Mesendoderm (in vitro differentiated cells): ENCODE measurements around the gene DGKH.

Source experiments
- DNase-seq: peaks from one replicate; pipeline ENCODE4 v3.0.0; 2013
- H2AK5ac ChIP-seq: 2 replicates; pipeline ENCODE4 v1.6.1; 2013; ENCODE audit warnings: low read length, inconsistent platforms
- H2BK120ac ChIP-seq: 2 replicates; pipeline ENCODE4 v1.6.1; 2013; ENCODE audit warnings: low read depth, mild to moderate bottlenecking, low read length, moderate library complexity, mixed read lengths
- H2BK15ac ChIP-seq: replicated peaks from 2 replicates; pipeline ENCODE4 v1.6.1; 2013; ENCODE audit warnings: low read depth, mild to moderate bottlenecking, moderate library complexity
- H2BK5ac ChIP-seq: 2 replicates; pipeline ENCODE4 v1.6.1; 2013; ENCODE audit warnings: low read length, inconsistent platforms
- H3K18ac ChIP-seq: 2 replicates; pipeline ENCODE4 v1.6.1; 2013; ENCODE audit warnings: mild to moderate bottlenecking, low read length, mixed read lengths
- H3K23ac ChIP-seq: one replicate; pipeline ENCODE4 v1.6.1; 2013; ENCODE audit warnings: low read length
- H3K27ac ChIP-seq: 2 replicates; pipeline ENCODE4 v1.5.1; 2013; ENCODE audit warnings: low read depth, mild to moderate bottlenecking, inconsistent platforms, low read length, moderate library complexity
- H3K27me3 ChIP-seq: 2 replicates; pipeline ENCODE4 v1.6.1; 2013; ENCODE audit warnings: low read length, control low read depth, mild to moderate bottlenecking, inconsistent platforms; ENCODE audit not compliant: insufficient read depth, poor library complexity
- H3K36me3 ChIP-seq: 2 replicates; pipeline ENCODE4 v1.6.1; 2013; ENCODE audit warnings: low read length, inconsistent platforms; ENCODE audit not compliant: control insufficient read depth, insufficient read depth
- H3K4ac ChIP-seq: one replicate; pipeline ENCODE4 v1.6.1; 2013; ENCODE audit warnings: low read depth, mild to moderate bottlenecking, low read length, moderate library complexity
- H3K4me1 ChIP-seq: 2 replicates; pipeline ENCODE4 v1.6.1; 2013; ENCODE audit warnings: low read depth, low read length, inconsistent platforms; ENCODE audit not compliant: control insufficient read depth
- H3K4me2 ChIP-seq: 2 replicates; pipeline ENCODE4 v1.6.1; 2013; ENCODE audit warnings: low read length
- H3K4me3 ChIP-seq: 2 replicates; pipeline ENCODE4 v1.5.1; 2013; ENCODE audit warnings: mild to moderate bottlenecking, low read length
- H3K56ac ChIP-seq: one replicate; pipeline ENCODE4 v1.6.1; 2013; ENCODE audit warnings: low read length
- H3K79me1 ChIP-seq: 2 replicates; pipeline ENCODE4 v1.6.1; 2013; ENCODE audit warnings: low read length, inconsistent platforms
- H3K79me2 ChIP-seq: 2 replicates; pipeline ENCODE4 v1.6.1; 2013; ENCODE audit warnings: mild to moderate bottlenecking, low read length; ENCODE audit not compliant: control insufficient read depth, insufficient read depth
- H3K9ac ChIP-seq: 2 replicates; pipeline ENCODE4 v1.6.1; 2013; ENCODE audit warnings: low read length, inconsistent platforms
- H4K5ac ChIP-seq: one replicate; pipeline ENCODE4 v1.6.1; 2013; ENCODE audit warnings: low read length
- H4K8ac ChIP-seq: one replicate; pipeline ENCODE4 v1.6.1; 2013; ENCODE audit warnings: low read depth, mild to moderate bottlenecking, control low read depth, low read length, moderate library complexity
- WGBS: extraction: QIAGEN DNeasy Blood & Tissue Kit; methylation state at CpG from one replicate; pipeline ENCODE4 v1.1.7; 2013; ENCODE audit warnings: low lambda C conversion rate, missing lambda C conversion rate; ENCODE audit not compliant: insufficient coverage; ENCODE audit errors: extremely low coverage; 5-methylcytosine and 5-hydroxymethylcytosine counted together

DGKH gene

DNA sequence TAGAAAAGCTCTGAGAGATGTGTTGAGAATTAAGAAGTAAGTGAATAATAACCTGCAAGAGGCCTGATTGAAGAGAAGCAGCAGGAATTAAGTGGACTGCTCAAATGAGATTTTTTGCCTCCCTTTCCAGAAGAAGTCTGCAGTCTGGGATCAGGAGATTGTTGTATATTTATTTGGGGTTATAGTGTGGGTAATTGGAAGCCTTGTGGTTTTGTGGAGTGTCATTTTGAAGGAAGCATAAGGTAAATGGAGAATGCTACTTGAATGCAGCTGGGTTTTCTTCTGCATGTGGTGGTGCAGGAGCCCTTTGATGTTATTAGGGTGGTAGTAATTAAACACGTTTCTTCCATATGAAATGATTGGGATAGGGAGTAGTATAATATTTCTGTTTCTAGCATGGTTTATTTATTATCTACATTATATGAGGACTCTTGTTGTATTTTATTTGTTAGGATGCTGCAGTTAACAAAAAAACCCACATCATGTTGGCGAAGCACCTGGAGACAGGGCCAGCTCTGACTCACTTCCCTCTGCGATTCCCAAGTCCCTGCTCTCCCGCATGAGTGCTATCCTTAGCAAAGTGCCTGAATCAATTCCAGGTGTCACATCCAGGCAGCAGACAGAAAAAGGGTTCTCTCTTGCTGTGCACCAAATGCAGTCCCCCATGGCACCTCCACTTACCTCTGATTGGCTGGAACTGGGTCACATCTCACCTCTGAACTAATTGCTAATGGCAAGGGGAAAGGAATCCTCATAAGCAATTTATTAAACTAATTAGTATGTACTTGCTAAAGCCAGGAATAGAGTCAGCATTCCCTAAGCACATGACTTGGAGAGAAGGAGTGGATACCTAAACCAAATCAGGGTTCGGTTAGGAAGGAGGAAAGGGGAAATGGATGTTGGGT is 54.8 kb downstream of the DGKH start:
- Histone ChIP-seq H3K4ac (no peak overlapping the region), H2BK5ac (no peak overlapping the region), H3K4me2 (no peak overlapping the region), H2AK5ac (no peak overlapping the region), H3K79me2 (no peaks in the 10 kb centered on the region), H3K27ac (no peak overlapping the region), H3K18ac (no peak overlapping the region), H2BK120ac (no peak overlapping the region), H3K4me3 (no peak overlapping the region), H4K8ac (no peak overlapping the region), H3K79me1 (no peaks in the 10 kb centered on the region), H3K9ac (no peak overlapping the region), H3K23ac (no peak overlapping the region), H3K4me1 (no peaks in the 10 kb centered on the region), H4K5ac (no peak overlapping the region), H3K36me3 (no peaks in the 10 kb centered on the region), H2BK15ac (no peak overlapping the region), H3K27me3 (no peaks in the 10 kb centered on the region), H3K56ac (no peak overlapping the region)
- DNase-seq: no peak
- no CpG with 5 or more reads among the region's 5 CpGs for WGBS

DNA sequence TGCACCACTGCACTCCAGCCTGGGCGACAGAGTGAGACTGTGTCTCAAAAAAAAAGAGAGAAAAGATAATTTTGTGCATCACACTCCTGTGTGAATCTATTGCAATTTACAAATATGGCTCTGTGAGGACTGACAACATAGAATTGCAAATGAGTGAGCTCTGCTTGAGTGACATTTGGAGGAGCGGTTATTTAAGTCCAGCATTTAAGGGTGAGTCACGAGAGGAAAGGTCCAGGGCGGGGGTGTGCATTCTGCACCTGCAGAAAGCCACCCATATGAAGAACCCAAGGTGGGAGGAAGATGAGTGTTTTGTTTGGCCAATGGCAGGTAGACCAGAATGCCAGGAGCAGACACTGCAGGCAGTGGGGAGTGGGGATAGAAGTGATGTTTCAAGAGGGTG is 58.5 kb downstream of the DGKH start:
- H3K27ac ChIP-seq: no peak overlapping the region
- H2BK120ac ChIP-seq: no peak overlapping the region
- H3K18ac ChIP-seq: no peak overlapping the region
- H3K36me3 ChIP-seq: no peaks in the 10 kb centered on the region
- no peak overlapping the region for H4K8ac ChIP-seq
- no peak overlapping the region for H3K4me2 ChIP-seq
- WGBS: no CpG with 5 or more reads among the region's 4 CpGs
- H3K4me1 ChIP-seq: no peaks in the 10 kb centered on the region
- H3K23ac ChIP-seq: no peak overlapping the region
- H3K79me2 ChIP-seq: no peaks in the 10 kb centered on the region
- no peak for DNase-seq
- H2BK5ac ChIP-seq: no peak overlapping the region
- no peak overlapping the region for H3K4me3 ChIP-seq
- no peaks in the 10 kb centered on the region for H3K27me3 ChIP-seq
- no peak overlapping the region for H4K5ac ChIP-seq
- no peak overlapping the region for H2AK5ac ChIP-seq
- H3K4ac ChIP-seq: no peak overlapping the region
- H3K9ac ChIP-seq: no peak overlapping the region
- no peak overlapping the region for H3K56ac ChIP-seq
- H3K79me1 ChIP-seq: no peaks in the 10 kb centered on the region
- H2BK15ac ChIP-seq: no peak overlapping the region

DNA sequence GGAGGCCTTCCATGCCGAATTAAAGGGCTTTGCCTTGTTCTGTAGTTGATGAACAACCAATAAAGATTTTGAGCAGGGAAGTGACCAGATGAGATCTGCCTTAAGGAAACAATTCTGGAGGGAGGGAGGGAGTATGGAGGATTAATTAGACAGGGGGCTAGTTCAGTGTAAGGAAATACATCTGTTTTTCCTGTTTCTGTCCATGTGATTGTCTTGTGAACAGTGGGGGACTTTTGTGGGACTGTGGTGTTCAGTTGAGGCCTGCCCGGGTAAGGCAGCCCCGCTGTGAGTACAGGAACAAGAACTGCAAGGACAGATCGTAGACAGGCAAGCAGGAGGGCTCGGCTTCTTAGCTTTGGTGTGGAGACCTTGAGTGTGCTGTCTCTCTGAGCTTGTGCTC is 59.0 kb downstream of the DGKH start:
- Histone ChIP-seq H3K79me2 (no peaks in the 10 kb centered on the region), H3K18ac (no peak overlapping the region), H3K4me3 (no peak overlapping the region), H4K8ac (no peak overlapping the region), H3K4me1 (no peaks in the 10 kb centered on the region), H2BK5ac (no peak overlapping the region), H3K4ac (no peak overlapping the region), H3K36me3 (no peaks in the 10 kb centered on the region), H3K79me1 (no peaks in the 10 kb centered on the region), H3K4me2 (no peak overlapping the region), H2BK120ac (no peak overlapping the region), H2BK15ac (no peak overlapping the region), H3K27me3 (no peaks in the 10 kb centered on the region), H3K9ac (no peak overlapping the region), H3K23ac (no peak overlapping the region), H3K27ac (no peak overlapping the region), H4K5ac (no peak overlapping the region), H2AK5ac (no peak overlapping the region), H3K56ac (no peak overlapping the region)
- WGBS: no CpG with 5 or more reads among the region's 5 CpGs
- no peak for DNase-seq

DNA sequence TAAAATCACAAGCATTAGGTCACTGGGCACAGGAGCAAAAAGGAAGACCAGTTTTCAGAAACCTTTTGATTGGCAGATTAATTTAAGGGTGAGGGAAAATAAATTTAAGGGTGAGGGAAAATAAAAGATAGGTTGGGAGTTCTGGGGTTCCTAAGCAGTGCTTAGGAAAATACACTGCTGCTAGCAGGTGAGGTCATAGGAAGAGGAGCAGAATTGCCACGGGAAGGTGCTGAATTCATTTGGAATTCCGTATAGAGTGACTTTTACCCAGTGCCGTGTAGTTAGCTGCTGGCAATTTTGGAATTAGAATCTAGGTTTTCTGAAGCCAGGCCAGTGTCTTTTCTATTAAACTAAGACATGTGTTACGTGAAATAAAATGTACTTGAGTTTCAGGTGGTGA is 59.8 kb downstream of the DGKH start:
- no peaks in the 10 kb centered on the region for H3K79me1 ChIP-seq
- DNase-seq: no peak
- no peak overlapping the region for H3K23ac ChIP-seq
- no peaks in the 10 kb centered on the region for H3K36me3 ChIP-seq
- H2AK5ac ChIP-seq: no peak overlapping the region
- no peak overlapping the region for H4K8ac ChIP-seq
- no peak overlapping the region for H2BK15ac ChIP-seq
- H3K4me3 ChIP-seq: no peak overlapping the region
- no peak overlapping the region for H3K4ac ChIP-seq
- H3K4me2 ChIP-seq: no peak overlapping the region
- H3K56ac ChIP-seq: no peak overlapping the region
- no peaks in the 10 kb centered on the region for H3K4me1 ChIP-seq
- H3K9ac ChIP-seq: no peak overlapping the region
- H3K27me3 ChIP-seq: no peaks in the 10 kb centered on the region
- no peak overlapping the region for H2BK120ac ChIP-seq
- no peak overlapping the region for H4K5ac ChIP-seq
- no CpG with 5 or more reads among the region's 4 CpGs for WGBS
- no peak overlapping the region for H3K27ac ChIP-seq
- H3K18ac ChIP-seq: no peak overlapping the region
- H2BK5ac ChIP-seq: no peak overlapping the region
- H3K79me2 ChIP-seq: no peaks in the 10 kb centered on the region

DNA sequence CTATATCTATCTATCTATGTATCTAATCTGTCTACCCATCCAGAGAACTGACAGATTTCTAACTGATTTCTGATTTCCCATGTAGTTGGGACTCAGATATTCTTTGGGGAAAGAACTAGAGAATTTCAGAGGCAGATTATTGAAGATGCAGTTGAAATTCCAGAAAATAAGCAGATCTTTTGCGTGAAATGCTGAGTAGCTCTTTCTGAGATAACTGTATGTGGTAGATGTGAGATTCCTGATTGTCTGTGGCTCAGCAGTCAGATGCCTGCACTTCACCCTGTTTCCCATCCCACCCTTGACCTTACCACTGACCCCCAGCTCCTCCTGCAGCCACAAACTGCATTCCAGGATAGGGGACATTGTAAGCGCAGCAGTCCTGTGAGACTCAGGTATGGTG is 61.5 kb downstream of the DGKH start:
- H3K9ac ChIP-seq: no peak overlapping the region
- no peaks in the 10 kb centered on the region for H3K79me2 ChIP-seq
- H2AK5ac ChIP-seq: no peak overlapping the region
- no peak overlapping the region for H4K8ac ChIP-seq
- H2BK15ac ChIP-seq: no peak overlapping the region
- no peaks in the 10 kb centered on the region for H3K27me3 ChIP-seq
- no peak for DNase-seq
- no peak overlapping the region for H3K18ac ChIP-seq
- no CpG with 5 or more reads among the region's 2 CpGs for WGBS
- no peak overlapping the region for H2BK120ac ChIP-seq
- no peak overlapping the region for H3K4me3 ChIP-seq
- H3K4me2 ChIP-seq: no peak overlapping the region
- no peak overlapping the region for H3K27ac ChIP-seq
- H3K4ac ChIP-seq: no peak overlapping the region
- H3K79me1 ChIP-seq: no peaks in the 10 kb centered on the region
- H3K36me3 ChIP-seq: no peaks in the 10 kb centered on the region
- no peak overlapping the region for H2BK5ac ChIP-seq
- H3K56ac ChIP-seq: no peak overlapping the region
- no peaks in the 10 kb centered on the region for H3K4me1 ChIP-seq
- no peak overlapping the region for H4K5ac ChIP-seq
- H3K23ac ChIP-seq: no peak overlapping the region
